Ascending aorta (tissue), 2 donors: Measurements from ENCODE around the gene NFE2L3. TPM values are rescaled to one million over a fixed set of nuclear protein-coding genes. Genes with fewer than 3 reads are reported as not detected.

Source experiments
- DNase-seq, 2 donors: peaks; one replicate each; pipeline ENCODE4 v3.0.0-alpha.2; 2019; ENCODE audit warnings: low spot score in 2 of 2
- H3K27ac ChIP-seq, 2 donors: fragments of 200-600 bp; sonication (generic); one replicate each; pipeline ENCODE4 v1.5.1; 2016 to 2017; ENCODE audit warnings: mild to moderate bottlenecking in 1 of 2
- H3K27me3 ChIP-seq: fragments of 200-600 bp; sonication (generic); one replicate; pipeline ENCODE4 v1.5.1; 2017
- H3K36me3 ChIP-seq, 2 donors: fragments of 200-600 bp; sonication (generic); one replicate each; pipeline ENCODE4 v1.5.1; 2016
- H3K4me1 ChIP-seq, 2 donors: fragments of 200-600 bp; sonication (generic); one replicate each; pipeline ENCODE4 v1.5.1; 2016 to 2017; ENCODE audit warnings: mild to moderate bottlenecking in 1 of 2
- H3K4me3 ChIP-seq, 2 donors: fragments of 200-600 bp; sonication (generic); one replicate each; pipeline ENCODE4 v1.5.1; 2016 to 2017; ENCODE audit warnings: mild to moderate bottlenecking in 1 of 2
- H3K9me3 ChIP-seq, 2 donors: fragments of 200-600 bp; sonication (generic); one replicate each; pipeline ENCODE4 v1.5.1; 2016
- intact Hi-C: fragments of 100-400 bp; cut with DNase I; formaldehyde crosslinking; loops from one replicate; pipeline ENCODE4 v1.15.1; 2023
- total RNA-seq: library from RNA; depleted of rRNA; stranded (reverse); fragments of >200 nt; gene quantifications from one replicate; pipeline ENCODE4 v1.1.0, GENCODE V29; 2016
- TF ChIP-seq, protein P1 (sequence below), 3 experiments: fragments of 200-600 bp in 2 of 3; fragments of 450-650 bp in 1 of 3; sonication (generic) in 2 of 3; IDR thresholded peaks; one replicate each; pipeline ENCODE4 v1.5.1; 2016 to 2019; ENCODE audit warnings: antibody characterized with exemption in 3 of 3, mild to moderate bottlenecking in 1 of 3, moderate library complexity in 1 of 3

The NFE2L3 gene
- total RNA-seq, 1 donor from 2014 or later = 10.0 TPM

DNA sequence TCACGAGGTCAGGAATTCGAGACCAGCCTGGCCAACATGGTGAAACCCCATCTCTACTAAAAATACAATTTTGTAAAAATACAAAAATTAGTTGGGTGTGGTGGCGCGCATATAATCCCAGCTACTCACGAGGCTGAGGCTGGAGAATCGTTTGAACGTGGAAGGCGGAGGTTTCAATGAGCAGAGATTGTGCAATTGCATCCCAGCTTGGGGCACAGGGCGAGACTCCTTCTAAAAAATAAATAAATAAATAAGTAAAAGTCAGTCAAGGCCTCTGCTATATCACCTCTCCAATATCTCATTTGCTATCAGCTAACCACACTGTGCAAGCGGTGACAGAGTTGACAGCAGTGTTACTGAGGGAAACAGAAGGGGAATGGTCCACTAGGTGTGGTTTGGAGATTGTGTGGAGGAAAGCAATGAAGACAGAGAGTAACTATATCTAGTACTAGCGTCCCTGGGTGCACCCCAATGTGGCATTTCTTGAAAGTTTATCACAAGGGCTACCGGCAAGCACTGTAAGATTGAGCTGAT is 20.9 kb upstream of the NFE2L3 start:
- Histone ChIP-seq H3K4me3 (no peak overlapping the region), H3K27ac (no peak overlapping the region), H3K36me3 (no peaks in the 10 kb centered on the region), H3K27me3 (no peaks in the 10 kb centered on the region), H3K9me3 (no peaks in the 10 kb centered on the region), H3K4me1 (no peaks in the 10 kb centered on the region)
- TF ChIP-seq, protein P1, sequence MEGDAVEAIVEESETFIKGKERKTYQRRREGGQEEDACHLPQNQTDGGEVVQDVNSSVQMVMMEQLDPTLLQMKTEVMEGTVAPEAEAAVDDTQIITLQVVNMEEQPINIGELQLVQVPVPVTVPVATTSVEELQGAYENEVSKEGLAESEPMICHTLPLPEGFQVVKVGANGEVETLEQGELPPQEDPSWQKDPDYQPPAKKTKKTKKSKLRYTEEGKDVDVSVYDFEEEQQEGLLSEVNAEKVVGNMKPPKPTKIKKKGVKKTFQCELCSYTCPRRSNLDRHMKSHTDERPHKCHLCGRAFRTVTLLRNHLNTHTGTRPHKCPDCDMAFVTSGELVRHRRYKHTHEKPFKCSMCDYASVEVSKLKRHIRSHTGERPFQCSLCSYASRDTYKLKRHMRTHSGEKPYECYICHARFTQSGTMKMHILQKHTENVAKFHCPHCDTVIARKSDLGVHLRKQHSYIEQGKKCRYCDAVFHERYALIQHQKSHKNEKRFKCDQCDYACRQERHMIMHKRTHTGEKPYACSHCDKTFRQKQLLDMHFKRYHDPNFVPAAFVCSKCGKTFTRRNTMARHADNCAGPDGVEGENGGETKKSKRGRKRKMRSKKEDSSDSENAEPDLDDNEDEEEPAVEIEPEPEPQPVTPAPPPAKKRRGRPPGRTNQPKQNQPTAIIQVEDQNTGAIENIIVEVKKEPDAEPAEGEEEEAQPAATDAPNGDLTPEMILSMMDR (IDR thresholded peaks at IDR 0.05) = no peak
- intact Hi-C loops = no loop called here
- DNase-seq = no peak

- H3K9me3 ChIP-seq = no peaks in the 10 kb centered on the region
- no peaks in the 10 kb centered on the region for H3K4me1 ChIP-seq
- no peak overlapping the region for H3K27ac ChIP-seq
- intact Hi-C loops = no loop called here
- no peaks in the 10 kb centered on the region for H3K36me3 ChIP-seq
- no peak for DNase-seq
- TF ChIP-seq, protein P1 (IDR thresholded peaks at IDR 0.05) = no peak
- H3K4me3 ChIP-seq = no peak overlapping the region
- H3K27me3 ChIP-seq = no peaks in the 10 kb centered on the region
Measured at GRCh38 chr7:26135076-26135475, 16.9 kb upstream of the NFE2L3 start.

- no peaks in the 10 kb centered on the region for H3K4me1 ChIP-seq
- H3K27me3 ChIP-seq = no peaks in the 10 kb centered on the region
- no peak overlapping the region for H3K4me3 ChIP-seq
- no peaks in the 10 kb centered on the region for H3K9me3 ChIP-seq
- no peaks in the 10 kb centered on the region for H3K36me3 ChIP-seq
- DNase-seq = no peak
- intact Hi-C loops = no loop called here
- H3K27ac ChIP-seq = no peak overlapping the region
- TF ChIP-seq, protein P1 (IDR thresholded peaks at IDR 0.05) = no peak
Measured at GRCh38 chr7:26135551-26135950, 16.4 kb upstream of the NFE2L3 start.

- Histone ChIP-seq H3K36me3 (no peaks in the 10 kb centered on the region), H3K9me3 (no peaks in the 10 kb centered on the region), H3K4me1 (no peaks in the 10 kb centered on the region), H3K27me3 (no peaks in the 10 kb centered on the region), H3K27ac (no peak overlapping the region), H3K4me3 (no peak overlapping the region)
- no peak for DNase-seq
- intact Hi-C loops = no loop called here
- TF ChIP-seq, protein P1 (IDR thresholded peaks at IDR 0.05) = no peak
Measured at GRCh38 chr7:26136831-26137230, 15.2 kb upstream of the NFE2L3 start.

DNA sequence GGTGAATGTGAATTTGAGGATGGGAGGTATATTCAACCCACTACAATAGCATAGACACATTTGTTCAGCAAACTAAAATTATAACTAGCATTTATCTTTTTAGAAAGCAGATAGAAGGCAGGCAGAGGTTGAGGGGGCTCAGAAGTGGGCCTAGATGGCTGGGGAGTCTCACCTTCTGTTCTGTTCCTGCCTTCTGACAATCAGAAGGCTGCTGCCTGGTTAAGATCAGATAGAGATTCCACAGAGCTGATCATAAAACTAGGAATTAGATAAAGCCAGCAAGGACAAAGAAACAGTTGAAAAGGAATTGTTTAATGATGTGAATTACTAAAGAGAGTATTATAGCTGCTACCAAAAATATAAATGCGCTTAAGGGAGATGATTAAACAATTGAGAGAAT is 11.6 kb upstream of the NFE2L3 start:
- Histone ChIP-seq H3K9me3 (no peaks in the 10 kb centered on the region), H3K4me1 (no peaks in the 10 kb centered on the region), H3K27ac (no peak overlapping the region), H3K36me3 (no peaks in the 10 kb centered on the region), H3K27me3 (no peaks in the 10 kb centered on the region), H3K4me3 (no peak overlapping the region)
- TF ChIP-seq, protein P1 (IDR thresholded peaks at IDR 0.05) = no peak
- intact Hi-C loops = no loop called here
- no peak for DNase-seq

DNA sequence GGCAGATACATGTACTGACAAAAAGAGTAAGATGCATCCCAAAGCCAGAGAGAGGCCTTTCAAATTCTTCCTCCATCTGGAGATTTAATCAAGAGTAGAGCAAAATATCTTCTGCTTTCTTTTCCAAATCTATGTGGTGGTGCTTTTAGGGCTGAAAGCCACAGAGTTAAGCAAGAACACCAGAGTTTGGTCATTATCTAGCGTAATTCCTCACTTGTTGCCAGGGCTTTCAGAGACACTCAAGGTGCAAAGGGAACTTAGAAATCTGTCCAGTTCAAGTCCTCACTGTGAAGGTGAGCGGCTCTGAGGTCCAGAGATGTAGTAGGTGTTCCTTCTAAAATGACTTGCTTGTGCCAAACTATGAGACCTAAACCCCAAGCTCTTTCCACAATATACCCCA is 10.9 kb upstream of the NFE2L3 start:
- no peaks in the 10 kb centered on the region for H3K4me1 ChIP-seq
- intact Hi-C loops = no loop called here
- no peaks in the 10 kb centered on the region for H3K27me3 ChIP-seq
- H3K4me3 ChIP-seq = no peak overlapping the region
- no peaks in the 10 kb centered on the region for H3K9me3 ChIP-seq
- TF ChIP-seq, protein P1 (IDR thresholded peaks at IDR 0.05) = no peak
- DNase-seq = no peak
- H3K27ac ChIP-seq = no peak overlapping the region
- no peaks in the 10 kb centered on the region for H3K36me3 ChIP-seq
